D721Med (cell line): ENCODE results near the gene COL5A1.

ENCODE experiments used
- DNase-seq: peaks from one replicate; pipeline ENCODE4 v3.0.0; 2011; ENCODE audit warnings: low spot score; ENCODE audit not compliant: insufficient read length
- FAIRE-seq: peaks from 2 replicates; lab custom pipeline; 2011; peaks lifted over from hg19 to GRCh38; lab: Jason Lieb, UNC
- TF ChIP-seq, protein P1 (sequence below): IDR thresholded peaks from 2 replicates; pipeline ENCODE4 v1.5.1; 2012; ENCODE audit warnings: mild to moderate bottlenecking, control low read depth; ENCODE audit not compliant: insufficient read depth; ENCODE audit errors: missing control alignments

Gene COL5A1

DNA sequence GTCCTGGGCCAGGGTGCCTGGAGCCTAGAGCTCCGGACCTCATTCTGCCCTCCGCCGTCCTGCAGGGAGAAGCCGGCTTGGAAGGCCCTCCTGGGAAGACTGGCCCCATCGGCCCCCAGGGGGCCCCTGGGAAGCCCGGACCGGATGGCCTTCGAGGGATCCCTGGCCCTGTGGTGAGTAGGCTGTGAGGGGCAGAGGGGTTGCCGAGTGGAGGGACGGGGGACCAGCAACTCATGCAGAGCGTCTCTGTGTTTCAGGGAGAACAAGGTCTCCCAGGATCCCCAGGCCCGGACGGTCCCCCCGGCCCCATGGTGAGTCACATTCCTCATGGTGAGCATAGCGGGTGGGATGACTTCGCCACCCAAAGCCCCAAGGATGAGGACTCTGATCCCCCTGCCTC is 177.0 kb downstream of the COL5A1 start:
- FAIRE-seq (no peak), DNase-seq (no peak)

DNA sequence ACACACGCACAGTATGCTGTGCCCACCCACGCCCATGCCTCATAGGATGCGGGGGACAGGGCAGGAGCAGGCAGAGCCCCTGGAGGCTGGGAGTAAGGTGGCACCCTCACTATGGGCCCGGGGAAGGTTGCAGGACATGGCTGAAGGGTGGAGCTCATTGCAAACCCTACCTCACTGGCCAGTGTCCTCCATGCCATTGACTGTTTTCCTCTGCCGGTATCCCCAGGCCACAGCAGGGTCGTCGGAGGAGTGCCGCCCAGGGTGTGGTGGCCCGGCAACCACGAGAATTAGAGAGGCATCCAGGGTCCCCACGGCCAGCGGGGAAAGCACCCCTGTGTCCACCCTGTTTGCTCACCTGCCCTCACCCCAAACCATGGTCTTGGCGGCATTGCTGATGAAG is 179.3 kb downstream of the COL5A1 start:
- DNase-seq (no peak), FAIRE-seq (no peak)

More for the DNA sequence above, 177.0 kb downstream of the COL5A1 start:
- TF ChIP-seq, protein P1, sequence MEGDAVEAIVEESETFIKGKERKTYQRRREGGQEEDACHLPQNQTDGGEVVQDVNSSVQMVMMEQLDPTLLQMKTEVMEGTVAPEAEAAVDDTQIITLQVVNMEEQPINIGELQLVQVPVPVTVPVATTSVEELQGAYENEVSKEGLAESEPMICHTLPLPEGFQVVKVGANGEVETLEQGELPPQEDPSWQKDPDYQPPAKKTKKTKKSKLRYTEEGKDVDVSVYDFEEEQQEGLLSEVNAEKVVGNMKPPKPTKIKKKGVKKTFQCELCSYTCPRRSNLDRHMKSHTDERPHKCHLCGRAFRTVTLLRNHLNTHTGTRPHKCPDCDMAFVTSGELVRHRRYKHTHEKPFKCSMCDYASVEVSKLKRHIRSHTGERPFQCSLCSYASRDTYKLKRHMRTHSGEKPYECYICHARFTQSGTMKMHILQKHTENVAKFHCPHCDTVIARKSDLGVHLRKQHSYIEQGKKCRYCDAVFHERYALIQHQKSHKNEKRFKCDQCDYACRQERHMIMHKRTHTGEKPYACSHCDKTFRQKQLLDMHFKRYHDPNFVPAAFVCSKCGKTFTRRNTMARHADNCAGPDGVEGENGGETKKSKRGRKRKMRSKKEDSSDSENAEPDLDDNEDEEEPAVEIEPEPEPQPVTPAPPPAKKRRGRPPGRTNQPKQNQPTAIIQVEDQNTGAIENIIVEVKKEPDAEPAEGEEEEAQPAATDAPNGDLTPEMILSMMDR, result no peak

DNA sequence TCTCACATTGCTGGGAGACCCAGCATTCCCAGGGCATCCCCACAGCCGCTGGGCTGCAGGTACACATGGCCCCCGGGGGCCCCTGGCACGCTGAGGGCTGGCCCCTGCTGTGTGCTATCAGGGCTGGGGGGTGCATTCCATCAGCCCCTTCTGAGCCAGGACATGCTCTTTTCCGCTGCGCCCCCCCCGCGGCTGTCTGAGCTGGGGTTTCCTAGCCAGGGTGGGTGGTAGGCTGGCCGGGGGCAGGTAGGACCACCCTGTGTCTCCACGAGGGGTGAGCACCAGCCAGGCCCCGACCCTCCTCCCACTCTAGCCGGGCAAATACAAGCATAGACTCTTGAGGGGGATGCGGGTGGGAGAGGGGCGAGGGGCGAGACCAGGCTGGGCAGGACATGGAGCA is 180.9 kb downstream of the COL5A1 start:
- TF ChIP-seq, protein P1, result no peak
- DNase-seq (no peak), FAIRE-seq (no peak)

More for the DNA sequence above, 179.3 kb downstream of the COL5A1 start:
- TF ChIP-seq, protein P1, result no peak

DNA sequence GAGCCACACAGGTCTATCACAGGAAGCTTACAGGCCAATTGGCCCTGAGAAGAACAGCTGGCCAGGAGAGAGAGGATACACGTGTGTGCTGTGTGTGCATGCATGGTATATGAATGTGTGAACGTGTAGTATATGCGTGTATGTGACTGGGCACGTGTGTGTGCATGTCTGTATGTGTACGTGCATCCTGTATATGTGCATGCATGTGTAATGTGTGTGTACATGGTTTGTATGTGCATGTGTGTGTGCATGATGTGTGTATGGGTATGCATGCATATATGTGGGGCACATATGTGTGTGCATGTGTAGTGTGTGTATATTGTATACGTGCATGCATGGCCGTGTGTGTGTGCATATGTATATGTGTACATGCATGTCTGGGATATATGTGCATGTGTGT is 182.0 kb downstream of the COL5A1 start:
- no peak for DNase-seq
- TF ChIP-seq, protein P1, result no peak
- no peak for FAIRE-seq

DNA sequence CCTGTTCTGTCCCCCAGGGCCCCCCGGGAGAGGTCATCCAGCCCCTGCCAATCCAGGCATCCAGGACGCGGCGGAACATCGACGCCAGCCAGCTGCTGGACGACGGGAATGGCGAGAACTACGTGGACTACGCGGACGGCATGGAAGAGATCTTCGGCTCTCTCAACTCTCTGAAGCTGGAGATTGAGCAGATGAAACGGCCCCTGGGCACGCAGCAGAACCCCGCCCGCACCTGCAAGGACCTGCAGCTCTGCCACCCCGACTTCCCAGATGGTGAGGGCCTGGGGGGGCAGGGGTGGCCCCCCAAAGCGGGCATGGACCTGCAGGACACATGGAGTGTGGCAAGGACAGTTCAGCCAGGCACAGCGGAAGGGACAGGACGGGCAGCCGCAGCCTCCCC is 183.0 kb downstream of the COL5A1 start:
- TF ChIP-seq, protein P1, result no peak
- FAIRE-seq, result no peak
- DNase-seq, result no peak

DNA sequence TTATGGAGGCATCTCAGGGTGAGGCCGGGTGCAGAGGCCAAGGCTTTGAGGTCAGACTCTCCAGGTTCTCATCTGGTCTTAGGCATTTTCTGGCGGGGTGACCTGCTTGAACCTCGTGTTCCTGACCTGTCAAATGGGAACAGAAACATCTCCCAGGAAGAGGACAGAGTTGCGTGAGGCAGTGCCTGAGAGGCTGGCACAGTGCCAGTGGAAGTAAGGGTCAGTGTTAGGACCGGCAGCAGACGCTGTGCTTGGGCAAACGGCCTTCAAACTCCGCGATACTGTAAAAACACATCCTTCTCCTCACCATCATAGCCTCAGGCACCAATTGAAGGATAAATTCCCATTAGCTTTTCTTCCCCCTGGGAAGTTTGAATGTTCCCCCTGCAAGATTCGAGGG is 183.4 kb downstream of the COL5A1 start:
- FAIRE-seq (no peak), DNase-seq (no peak)
- TF ChIP-seq, protein P1, result no peak

DNA sequence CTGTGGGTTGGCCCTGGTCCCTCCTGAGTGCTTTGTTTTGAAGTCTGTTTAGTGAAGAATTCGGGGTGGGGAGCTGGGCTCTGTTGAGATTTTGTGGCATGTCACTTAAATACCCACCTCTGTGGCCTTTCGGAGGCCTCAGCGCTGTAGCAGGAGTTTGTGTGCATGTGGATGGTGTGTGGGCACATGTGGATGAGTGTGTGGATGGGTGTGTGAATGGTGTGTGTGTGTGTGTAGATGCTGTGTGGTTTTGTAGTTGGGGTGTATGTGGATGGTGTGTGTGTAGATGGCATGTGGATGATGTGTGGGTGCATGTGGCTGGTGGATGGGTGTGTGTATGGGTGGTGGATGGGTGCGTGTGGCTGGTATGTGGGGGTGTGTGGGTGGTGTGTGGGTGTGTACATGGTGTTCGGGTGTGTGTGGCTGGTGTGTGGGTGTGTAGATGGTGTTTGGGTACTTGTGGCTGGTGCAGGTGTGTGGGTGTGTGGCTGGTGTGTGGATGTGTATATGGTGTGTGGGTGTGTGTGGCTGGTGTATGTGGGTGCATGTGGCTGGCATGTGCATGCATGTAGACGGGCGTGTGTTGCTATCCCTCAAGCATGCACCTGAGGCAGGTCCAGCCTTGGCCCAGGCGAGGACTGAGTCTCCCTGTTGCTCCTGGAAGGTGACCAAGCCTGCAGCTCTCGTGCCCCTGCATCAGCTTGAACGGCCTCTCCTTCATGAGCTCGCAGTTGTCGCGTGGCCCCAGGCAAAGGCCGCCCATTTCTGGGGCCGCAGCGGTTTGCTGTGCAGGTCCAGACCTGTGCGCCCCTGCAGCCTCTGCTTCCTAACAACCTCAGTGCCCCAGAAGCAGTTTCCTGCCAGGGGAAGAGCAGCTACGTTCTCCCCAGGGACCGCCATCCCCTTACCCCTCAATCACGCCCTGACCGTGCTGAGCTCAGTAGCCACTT is 185.0 kb downstream of the COL5A1 start:
- DNase-seq (no peak), FAIRE-seq (no peak)
- TF ChIP-seq, protein P1, result no peak
